DMS53 treated with DMSO at 0.1 percent for 48 hours (cell line): ENCODE measurements around the gene SPAG9.
"Not testable (repeated sequence)": the region's sequence is repeated elsewhere in the genome, so short reads cannot be mapped to it uniquely, and the experiment has no call there.

Experiments
- DNase-seq: peaks from one replicate; lab custom pipeline; 2025; ENCODE audit not compliant: unreplicated experiment; lab: John Stamatoyannopoulos, UW

The SPAG9 gene

DNA sequence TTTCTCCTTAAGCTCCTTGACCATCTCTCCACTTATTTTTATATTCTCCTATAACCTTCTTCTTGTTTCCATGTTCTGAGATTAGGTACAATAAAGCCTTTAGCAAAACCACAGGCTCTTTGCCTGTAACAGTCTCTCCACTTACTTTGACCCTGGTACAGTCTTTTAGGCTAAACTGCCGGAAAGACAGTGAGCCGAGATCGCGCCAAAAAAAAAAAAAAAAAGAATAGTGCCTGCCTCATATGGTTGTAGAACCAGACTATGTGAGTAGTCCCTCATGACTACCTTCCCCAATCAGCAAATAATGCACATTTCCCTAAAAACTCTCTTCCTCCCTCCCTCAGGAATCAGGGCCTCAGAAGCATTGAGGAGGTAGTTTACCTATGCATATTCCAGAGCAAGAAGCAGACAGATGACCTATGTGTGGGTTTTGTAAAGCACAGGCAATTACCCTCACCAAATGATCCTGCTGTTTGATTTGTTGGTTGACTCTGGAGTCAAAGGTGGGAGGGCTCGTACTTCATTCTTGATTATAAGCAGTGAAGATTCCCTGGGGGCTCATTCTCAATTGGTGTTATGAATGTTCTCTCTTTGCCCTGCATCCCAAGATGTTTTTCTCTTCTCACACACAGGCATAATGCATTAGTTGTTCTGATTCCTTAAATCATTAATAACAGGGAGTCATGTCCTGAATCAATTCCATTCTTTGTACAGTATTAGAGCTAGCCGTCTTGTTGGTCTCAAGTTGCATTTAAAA, 23.8 kb upstream of the SPAG9 start:
- DNase-seq: no peak

DNA sequence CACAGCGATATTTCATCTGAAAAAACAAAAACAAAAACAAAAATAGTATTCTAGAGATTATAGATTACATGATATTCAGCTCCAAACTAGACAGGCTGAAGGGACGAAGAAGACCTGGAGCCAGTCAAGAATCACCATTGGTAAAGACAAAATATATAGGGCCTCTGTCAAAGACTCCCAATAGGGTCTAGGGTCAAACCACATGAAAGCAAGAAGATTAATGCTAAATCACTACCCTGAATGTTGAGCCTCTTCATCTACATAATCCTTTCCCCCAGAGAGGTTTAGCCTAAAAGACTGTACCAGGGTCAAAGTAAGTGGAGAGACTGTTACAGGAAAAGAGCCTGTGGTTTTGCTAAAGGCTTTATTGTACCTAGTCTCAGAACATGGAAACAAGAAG, 21.9 kb upstream of the SPAG9 start:
- no peak for DNase-seq

DNA sequence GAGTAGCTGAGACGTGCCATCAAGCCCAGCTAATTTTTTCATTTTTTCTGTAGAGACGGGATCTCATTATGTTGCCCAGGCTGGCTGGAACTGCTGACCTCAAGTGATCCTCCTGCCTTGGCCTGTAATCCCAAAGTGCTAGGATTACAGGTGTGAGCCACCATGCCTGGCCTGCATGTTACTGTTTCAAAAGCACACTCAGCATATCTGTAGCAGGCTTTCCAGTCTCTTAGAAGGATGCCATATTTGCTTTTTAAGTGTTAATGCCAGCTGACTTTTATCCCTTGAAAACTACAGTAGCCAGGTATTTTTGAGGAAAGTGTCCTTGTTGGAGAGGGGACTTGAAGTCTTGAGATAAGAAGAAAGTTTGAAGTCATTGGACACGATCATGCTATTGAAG, 15.3 kb upstream of the SPAG9 start:
- DNase-seq: no peak

DNA sequence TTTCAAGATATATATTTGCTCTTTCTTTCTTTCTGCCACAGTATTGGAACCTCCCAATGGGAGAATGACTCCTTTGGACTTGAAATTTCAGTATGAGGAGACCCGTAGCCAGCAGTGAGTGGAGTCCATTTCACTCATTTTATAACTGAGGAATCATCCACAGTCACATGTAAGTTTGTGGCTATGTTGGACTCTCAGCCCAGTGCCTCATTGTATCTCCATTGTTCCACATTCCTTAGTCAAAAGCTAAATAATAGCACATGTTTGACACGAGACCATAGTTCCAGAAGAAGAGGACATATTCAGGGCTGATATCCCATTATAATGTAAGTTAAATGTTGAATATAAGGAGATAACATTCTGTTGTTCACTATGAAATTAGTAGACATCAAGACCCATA, 12.7 kb upstream of the SPAG9 start:
- DNase-seq: no peak

DNA sequence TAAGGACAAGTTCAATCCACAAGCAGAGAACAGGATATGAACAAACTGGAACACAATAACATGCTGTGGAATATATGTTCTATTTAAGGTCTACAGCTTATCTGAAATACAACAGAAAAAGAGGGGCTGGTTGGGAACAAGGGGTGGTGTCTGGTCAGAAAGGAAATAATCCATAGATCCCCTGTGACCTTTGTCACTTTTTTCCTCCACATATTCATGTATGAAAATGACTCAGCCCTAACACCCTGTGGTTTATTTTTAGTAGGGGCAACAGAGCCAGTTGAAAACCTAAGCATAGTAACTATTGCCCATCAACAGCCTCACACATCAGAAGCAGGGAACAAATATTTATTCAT, 12.3 kb upstream of the SPAG9 start:
- DNase-seq: peak; percentile 17

DNA sequence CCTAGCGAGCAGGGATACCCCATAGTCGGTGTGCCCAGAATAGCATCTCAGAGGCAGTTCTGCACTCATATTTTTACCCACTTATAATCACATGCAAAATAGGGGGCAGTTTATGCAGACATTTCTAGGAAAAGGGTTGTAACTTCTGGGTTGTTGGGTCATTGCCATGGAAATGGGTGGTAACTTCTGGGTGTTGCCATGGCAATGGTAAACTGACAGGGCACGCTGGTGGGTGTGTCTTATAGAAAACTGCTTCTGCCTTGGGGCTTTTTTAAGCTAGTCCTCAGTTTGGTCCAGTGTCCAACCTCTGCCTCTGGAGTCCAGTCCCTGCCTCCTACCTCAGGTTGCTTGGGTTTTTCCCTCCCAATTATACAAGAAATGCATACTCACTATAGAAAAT, 7.4 kb upstream of the SPAG9 start:
- no peak for DNase-seq

DNA sequence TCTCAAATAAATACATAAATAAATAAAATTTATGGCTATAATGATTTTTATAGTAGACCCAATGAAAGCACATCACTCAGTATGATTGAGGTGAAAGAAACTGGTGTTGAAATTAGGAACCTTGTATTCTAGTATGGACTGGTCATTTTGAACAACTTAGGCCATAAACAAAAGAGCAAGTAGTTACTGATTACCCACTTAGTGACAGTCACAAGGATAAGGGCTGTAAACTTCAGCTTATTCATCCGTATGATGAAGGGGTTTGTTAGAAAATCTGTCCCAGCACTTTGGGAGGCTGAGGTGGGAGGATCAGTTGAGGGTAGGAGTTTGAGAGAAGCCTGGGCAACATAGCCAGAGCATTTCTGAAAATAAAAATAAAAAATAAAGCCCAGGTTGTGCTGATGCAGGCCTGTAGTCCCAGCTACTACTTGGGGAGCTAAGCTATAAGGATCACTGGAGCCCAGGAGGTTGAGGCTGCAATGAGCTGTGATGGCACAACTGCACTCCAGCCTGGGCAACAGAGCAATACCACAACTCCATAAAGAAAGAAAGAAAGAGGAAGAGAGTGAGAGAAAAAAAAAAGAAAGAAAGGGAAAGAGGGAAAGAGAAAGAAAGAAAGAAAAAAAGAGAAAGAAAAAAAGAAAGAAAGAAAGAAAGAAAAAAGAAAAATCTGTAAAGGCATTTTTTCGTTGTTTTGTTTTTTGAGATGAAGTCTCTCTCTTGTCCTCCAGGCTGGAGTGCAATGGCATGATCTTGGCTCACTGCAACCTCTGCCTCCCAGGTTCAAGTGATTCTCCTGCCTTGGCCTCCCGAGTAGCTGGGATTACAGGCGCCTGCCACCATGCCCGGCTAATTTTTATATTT, 4.2 kb upstream of the SPAG9 start:
- no peak for DNase-seq

DNA sequence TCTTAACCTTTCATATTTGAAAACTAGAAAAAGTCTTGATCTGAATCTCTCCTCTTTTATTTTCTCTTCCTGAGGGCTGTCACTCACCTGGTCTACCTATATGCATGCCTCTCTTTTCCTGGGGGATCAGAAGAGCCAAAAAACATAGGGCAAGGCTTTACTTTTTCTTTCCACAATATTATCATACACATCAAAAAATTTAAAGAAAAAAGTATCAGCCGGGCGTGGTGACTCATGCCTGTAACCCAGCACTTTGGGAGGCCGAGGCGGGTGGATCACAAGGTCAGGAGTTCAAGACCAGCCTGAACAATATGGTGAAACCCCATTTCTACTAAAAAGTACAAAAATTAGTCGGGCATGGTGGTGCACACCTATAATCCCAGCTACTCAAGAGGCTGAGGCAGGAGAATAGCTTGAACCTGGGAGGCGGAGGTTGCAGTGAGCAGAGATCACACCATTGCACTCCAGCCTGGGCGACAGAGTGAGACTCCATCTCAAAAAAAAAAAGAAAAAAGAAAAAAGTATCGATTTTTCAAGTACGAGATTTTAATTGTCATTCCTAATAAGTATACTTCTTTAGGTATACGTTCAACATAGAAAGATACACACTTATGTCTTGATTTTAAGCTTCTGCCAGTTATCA, 1.9 kb upstream of the SPAG9 start:
- DNase-seq: not testable (repeated sequence)

DNA sequence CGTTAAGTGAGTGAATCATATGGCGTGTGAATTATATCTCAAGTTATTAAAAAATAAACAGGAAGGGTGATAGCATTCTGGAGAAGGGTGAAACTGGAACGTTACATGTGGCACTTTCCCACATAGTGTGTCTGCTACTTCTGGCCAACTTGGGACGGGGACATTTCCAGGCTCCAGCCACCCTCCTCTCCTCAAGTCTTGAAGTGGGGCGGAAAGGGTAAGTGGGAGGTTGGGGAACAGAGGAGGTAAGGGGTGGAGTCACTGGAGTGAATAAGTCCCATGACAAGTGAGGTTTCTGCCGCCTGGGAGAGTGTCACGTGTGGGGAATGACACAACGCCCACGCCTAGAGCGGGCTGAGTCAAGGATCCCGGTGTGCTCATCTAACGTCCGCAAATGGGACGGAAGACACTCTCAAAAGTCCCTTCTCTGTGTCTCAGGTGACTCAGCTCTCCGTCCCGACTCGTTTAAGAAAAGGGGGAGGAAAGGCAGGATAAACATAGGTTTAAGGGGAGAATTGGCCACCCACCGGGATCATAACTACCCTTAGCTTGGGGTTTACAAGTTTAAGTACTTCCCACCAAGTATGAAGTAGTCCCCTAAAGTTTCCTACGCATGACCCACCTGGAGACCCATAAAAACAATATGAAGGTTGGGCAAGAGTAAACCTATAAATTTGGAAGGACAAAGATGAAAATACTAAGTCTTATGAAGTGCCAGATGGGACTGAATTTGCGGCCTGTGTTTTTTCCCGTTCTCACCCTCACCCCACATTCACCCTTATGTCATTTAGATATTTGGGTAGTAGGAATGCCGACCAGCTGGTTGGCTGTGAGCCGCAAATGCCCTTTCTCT, 1.2 kb upstream of the SPAG9 start:
- DNase-seq: peak; percentile 92

DNA sequence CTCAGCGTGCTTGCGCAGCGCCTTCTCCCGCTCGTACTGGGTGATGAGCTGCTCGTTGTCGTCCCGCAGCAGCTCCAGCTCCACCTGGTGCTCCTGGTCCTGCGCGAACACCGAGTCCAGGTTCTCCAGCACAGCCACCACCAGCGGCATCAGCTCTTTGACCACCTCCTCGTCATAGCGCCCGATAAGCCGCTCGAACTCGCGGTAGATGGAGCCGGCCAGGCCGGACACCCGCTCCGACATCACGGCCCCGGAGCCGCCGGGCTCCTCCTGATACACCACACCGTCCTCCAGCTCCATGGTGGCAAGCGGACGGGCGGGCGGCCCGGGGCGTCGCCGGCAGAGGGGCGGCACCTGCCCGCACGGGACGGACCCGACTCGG, 320 bp downstream of the SPAG9 start:
- DNase-seq: peak; percentile 75

DNA sequence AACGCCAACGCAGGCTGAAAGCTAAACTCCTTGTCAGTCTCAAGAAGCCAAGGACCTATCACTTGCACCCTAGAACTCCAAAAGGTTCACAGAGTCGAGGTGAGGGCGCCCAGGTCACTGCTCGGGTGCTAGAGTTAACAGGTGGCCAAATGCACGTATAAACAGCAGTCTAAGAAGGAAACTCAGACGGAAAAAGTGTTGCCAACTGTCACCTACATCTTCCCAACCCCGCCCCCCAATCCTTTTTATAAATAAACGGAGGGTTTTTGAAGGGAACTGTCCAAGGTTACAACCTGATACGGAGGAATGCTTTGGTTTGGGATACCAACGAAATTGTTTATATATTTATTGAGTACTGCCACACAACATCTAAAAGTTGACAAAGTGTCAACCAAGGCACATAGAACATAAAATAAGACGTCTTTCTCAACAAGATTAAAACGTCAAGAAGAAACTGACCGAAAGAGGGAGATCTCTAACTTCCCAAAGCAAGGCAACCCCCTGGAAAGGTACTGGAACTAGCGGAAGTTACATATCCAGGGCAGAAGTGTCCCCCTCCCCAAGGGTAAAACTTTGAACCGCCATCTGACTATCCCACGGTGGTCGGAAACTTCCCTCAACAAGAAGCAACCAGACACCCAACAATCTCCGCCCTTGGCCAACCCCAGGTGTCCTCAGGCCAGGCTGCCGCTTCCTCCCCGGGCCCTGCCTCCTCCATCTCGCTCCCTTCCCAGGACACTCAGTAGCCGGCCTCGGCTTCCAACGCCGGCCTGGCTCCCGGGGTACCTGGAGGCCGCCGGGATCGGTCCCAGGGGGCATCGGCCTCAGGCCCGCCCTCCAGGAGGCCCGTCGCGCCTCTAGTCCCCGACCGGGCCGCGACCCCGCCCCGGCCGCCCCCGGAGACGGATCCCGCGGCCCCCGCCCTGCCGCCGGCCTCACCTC, 982 bp downstream of the SPAG9 start:
- peak; percentile 71 for DNase-seq

DNA sequence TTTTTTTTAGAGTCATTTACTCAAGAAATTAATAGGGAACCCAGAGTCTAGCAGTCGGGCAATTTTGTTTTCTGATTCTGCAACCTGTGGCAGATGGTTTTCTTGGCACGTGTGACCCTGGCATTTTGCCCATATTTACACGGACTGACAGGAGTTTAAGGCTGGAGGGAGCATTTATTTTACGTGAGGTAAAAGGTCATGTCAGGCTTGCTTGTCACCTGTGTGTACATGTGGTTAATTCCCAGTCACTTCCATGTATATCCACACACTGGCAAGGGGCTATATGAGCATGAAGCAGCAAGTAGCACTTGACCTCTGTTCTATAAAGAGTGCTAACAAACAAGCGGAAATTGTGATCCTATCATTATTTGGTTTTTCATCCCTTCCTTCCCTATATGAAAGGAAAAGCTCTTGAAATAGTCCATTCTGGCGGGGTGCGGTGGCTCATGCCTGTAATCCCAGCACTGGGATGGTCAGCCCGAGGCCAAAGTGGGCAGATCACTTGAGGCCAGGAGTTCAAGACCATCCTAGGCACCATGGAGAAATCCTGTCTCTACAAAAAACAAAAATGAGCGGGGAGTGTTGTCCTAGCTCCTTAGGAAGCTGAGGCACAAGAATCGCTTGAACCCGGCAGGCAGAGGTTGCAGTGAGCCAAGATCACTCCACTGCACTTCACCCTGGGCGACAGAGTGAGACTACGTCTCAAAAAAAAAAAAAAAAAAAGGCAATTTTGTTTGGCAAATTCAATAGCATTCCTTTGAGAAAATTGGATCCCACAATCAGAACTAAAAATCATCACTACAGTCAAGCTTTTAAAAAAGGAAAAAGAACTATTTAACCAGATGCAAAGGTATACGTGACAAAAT, 2.1 kb downstream of the SPAG9 start:
- peak; percentile 99 for DNase-seq

DNA sequence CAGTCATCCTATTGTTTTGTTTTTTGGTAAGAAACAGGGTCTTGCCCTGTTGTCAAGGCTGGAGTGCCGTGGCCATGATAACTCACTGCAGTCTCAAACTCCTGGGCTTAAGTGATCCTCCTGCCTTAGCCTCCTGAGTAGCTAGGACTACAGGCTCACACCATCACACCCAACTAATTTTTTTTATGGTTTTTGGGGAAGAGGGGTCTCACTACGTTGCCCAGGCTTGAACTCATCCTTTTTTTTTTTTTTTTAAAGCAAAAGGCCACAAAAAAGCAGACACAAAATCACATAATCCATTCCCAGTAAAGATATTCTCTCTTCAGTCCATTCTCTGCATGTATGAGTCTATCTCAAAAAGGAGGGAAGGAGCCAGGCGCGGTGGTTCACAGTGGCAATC, 5.5 kb downstream of the SPAG9 start:
- no peak for DNase-seq

DNA sequence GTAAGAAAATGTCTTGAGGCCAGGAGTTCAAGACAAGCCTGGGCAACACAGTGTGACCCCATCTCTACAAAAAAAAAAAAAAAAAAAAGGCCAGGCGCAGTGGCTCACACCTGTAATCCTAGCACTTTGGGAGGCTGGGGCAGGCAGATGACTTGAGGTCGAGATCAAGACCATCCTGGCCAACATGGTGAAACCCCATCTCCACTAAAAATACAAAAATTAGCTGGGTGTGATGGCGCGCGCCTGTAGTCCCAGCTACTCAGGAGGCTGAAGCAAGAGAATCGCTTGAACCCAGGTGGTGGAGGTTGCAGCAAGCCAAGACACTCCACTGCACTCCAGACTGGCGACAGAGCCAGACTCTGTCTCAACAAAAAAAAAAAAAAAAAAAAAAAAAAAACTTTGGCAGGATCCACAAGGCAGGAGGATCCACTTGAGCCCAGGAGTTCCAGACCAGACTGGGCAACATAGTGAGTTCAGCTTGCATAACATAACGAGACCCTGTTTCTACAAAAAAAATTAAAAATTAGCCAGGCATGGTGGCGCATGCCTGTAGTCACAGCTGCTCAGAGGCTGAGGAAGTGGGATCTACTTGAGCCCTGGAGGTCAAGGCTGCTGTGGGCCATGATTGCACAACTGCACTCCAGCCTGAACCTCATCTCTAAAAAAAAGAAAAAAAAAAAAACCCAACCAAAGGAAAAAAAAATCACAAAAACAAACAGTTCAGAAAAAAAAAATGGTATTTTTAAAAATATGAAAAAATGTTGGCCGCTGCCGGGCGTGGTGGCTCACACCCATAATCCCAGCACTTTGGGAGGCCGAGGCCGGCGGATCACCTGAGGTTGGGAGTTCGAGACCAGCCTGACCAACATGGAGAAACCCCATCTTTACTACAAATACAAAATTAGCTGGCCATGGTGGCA, 8.1 kb downstream of the SPAG9 start:
- peak; percentile 27 for DNase-seq

DNA sequence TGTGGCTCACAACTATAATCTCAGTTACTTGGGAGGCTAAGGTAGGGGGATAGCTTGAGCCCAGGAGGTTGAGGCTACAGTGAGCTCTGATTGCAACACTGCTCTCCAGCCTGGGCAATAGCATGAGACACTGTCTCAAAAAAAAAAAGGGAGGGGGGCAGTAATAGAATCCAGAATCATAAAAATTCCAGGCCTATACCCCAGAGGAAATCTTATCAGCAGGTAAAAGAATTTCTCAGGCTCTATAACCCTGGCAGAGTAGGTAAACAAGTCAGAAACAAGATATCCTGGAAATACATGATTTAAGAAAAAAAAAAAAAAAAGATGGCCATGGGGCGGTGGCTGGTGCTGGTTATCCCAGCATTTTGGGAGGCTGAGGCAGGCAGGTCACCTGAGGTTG, 12.9 kb downstream of the SPAG9 start:
- no peak for DNase-seq

DNA sequence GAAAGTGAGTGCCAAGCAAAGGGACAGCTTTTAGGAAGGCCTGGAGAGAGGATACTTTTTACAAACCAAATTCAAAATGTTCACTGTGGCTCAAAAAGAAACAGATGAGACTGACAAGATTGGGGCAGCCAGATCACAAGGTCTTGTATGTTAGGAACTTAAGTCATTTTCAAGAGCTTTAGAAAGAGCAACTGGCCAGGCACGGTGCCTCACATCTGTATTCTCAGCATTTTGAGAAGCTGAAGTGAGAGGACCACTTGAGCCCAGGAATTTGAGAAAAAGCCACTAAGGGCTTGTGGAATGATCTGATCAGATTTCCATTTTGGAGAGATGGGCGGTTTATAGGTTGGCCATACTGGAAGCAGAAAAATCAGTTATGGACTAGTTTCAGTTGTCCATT, 17.2 kb downstream of the SPAG9 start:
- no peak for DNase-seq

DNA sequence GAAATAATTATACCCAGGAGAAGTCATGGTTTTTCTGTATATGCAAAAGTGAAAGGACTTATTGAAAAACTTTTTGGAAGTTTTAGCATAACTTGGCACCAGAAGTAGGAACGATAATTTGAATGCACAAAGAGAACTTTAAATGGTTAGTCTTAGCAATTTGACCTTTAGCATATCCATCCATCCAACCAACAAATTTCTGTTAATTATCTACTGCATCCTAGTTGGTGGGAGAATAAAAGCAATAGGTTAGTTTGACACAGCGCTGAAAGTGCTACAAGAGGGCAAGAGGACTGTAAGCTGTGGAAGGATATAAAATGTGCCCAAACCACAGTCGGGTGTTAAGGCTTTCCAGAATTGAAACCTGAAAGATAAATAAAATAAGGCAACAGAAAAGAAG, 17.6 kb downstream of the SPAG9 start:
- DNase-seq: no peak
